GM21390 (cell line): Measurements from ENCODE around the gene NELFCD.
"Not testable (repeated sequence)": the region's sequence is repeated elsewhere in the genome, so short reads cannot be mapped to it uniquely, and the experiment has no call there.

Experiments
- ATAC-seq: cut with Tn5 transposase; IDR thresholded peaks from one replicate; pipeline ENCODE4 v1.9.1; 2021; ENCODE audit not compliant: unreplicated experiment

Gene NELFCD

GRCh38 chr20:58971429-58971828, 9.6 kb upstream of the NELFCD start:
- no peak for ATAC-seq

- no peak for ATAC-seq
These were observed 7.9 kb upstream of the NELFCD start for GRCh38 chr20:58973179-58973578.

GRCh38 chr20:58973866-58974265, 7.2 kb upstream of the NELFCD start:
- no peak for ATAC-seq

DNA sequence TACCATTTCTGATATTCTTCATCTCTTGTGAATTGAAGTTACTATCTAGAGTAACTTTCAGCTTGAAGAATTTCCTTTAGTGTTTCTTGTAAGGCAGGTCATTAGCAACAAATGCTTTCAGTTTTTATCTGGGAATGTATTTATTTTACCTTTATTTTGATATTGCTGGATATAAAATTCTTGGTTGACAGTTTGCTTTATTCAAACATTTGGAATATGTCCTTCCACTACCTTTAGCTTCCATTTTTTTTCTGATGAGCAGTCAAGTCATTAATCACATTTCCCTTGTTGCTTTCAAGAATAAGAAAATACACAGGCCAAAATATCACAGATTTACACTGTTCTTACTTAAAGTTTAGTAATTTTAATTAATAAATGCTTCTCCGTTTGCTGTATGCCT, 5.7 kb upstream of the NELFCD start:
- ATAC-seq, result no peak

DNA sequence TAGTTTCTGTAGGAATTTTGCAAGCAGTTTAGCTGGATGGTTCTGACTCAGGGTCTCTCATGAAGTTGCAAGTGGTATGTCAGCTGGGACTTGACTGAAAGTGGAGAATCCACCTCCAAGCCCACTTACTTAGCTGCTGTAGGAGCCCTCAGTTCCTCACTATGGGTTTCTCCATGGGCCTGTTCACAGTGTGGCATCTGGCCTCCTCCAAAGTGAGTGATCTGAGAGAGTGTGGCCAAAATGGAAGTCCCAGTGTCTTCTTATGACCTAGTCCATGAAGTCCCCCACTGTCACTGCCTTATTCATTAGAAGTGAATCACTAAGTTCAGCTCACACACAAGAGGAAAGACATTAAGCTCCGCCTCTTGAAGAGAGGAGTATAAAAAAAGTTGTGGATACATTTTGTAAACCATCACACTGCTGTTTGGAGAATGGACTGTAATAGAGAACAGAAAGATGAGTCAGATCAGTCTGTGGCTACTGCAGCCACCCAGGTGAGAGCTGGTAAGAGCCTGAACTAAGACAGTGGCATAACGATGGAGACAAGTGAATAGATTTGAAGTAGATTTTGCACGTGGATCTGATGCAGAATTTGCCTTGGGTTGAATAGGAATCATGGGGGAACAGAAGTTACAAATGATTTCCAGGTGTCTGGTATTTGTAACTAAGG, 4.9 kb upstream of the NELFCD start:
- no peak for ATAC-seq

DNA sequence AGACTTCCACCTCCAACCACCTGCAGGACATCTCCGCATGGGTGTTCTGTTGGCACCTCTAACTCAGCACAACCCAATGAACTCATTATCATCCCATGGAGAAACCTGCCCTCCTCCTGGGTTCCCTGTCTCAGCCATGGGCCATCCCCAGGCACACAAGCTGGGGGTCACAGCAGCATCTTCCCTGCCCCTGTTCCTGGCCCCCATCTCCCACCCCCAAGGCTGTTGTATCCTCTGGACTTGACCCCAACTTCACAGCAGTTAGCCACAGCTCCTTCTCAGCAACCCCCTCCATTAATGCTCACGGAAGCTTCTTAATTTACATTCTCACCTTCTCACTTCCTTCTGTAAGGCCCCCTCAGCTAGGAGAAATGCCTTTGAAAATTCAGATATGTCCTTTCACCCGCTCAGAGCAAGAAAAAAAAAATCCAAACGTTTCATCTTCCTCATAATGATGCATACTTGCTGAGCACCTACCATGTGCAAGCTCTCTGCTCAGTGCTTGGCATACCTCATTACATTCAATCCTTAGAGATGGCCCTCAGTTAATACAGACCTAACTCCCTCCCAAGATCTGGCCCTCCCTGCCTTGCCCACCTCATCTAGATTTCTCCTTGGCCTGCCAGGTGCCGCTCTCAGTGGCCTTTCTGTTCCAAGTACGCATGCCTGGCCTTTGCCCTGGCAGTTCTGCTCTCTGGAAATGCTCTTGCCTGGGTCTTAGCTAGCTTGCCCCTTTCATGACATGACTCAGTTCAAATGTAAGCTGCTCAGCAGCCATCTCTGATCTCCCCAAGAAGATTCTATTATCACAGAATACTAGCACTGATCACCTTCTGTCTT, 2.5 kb upstream of the NELFCD start:
- no peak for ATAC-seq

- no peak for ATAC-seq
These were observed 740 bp downstream of the NELFCD start for GRCh38 chr20:58981628-58982364.

DNA sequence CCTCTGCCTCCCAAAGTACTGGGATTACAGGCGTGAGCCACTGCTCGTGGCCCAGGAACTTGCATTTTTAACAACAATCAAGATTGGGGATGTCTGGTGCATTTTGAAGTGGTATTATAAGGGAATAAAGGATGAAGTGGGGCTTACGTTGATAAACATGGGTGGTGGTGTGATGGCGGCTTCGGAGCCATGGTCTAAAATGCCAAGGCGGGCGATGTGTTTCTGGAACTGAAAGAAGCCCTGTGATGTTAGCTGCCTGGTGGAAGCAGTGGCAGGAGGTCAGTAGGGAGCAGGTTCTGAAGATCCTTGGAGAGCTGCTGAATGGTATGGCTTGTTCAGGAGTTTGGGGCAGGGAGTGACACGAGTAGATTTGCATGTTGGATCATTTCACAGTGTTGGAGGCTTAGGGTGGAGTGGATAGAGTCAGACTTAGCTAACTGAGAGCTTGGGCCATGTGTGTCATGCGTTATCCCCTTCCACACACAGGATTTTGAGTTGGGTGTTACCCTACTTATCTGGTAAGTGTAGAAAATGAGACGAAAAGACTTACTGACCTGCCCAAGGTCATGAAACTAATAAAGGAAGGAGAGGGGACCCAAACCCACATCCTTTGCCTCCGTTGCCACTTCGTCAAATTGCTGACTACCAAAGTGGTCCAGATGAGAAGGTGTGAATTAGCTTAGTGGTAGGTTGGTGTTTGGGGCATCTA, 1.5 kb downstream of the NELFCD start:
- ATAC-seq, result no peak

- not testable (repeated sequence) for ATAC-seq
These were observed 2.0 kb downstream of the NELFCD start for GRCh38 chr20:58983115-58983468.

- ATAC-seq, result no peak
These were observed 3.6 kb downstream of the NELFCD start for GRCh38 chr20:58984691-58985090.

GRCh38 chr20:58985656-58986055, 4.6 kb downstream of the NELFCD start:
- no peak for ATAC-seq

DNA sequence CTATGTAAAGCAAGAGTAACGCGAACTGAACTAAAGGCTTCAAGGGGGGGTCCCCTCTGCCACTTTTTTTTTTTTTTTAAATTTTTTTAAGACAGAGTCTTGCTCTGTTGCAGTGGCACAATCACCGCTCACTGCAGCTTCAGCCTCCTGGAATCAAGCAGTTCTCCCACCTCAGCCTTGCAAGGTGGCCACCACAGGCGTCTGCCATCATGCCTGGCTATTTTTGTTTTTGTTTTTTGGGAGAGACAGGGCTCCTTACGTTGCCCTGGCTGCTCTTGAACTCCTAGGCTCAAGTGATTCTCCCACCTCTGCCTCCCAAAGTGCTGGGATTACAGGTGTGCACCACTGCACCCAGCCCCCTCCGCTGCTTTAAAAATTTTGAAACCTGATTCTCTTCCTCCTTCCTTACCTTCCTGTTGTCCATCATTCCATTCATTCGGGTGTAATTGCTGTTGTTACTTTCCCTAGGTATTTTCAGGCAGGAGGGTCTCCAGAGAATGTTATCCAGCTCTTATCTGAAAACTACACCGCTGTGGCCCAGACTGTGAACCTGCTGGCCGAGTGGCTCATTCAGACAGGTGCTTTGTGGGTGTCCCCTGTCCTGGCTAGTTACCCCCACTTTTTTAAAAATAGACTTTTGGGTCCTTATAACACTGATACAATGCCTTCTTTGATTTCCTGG, 5.4 kb downstream of the NELFCD start:
- ATAC-seq, result no peak

DNA sequence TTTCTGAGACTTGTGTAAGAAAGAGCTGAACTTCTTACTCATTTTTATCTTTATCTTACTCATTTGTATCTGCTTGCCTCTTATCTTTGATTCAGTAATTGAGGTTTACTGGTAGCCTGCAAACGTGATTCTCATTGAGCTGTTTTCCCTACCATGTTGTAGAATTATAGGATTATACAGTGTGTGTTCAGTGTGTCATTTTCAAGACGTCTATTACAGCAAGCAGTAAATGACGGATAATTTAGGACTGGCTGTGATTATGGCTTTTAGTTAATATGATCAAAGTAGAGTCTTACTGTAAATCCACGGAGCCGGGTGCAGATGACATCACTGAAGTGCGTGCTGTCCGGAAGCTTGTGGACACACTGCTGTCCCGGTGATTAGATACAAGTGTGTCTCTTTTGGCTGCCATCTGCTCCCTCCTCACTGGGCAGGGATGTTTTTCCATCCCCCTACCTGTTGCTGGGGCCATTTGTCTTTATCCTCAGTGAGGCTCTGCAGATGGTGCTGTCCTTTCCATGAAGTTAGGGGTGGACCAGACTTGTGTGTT, 6.0 kb downstream of the NELFCD start:
- ATAC-seq, result no peak

DNA sequence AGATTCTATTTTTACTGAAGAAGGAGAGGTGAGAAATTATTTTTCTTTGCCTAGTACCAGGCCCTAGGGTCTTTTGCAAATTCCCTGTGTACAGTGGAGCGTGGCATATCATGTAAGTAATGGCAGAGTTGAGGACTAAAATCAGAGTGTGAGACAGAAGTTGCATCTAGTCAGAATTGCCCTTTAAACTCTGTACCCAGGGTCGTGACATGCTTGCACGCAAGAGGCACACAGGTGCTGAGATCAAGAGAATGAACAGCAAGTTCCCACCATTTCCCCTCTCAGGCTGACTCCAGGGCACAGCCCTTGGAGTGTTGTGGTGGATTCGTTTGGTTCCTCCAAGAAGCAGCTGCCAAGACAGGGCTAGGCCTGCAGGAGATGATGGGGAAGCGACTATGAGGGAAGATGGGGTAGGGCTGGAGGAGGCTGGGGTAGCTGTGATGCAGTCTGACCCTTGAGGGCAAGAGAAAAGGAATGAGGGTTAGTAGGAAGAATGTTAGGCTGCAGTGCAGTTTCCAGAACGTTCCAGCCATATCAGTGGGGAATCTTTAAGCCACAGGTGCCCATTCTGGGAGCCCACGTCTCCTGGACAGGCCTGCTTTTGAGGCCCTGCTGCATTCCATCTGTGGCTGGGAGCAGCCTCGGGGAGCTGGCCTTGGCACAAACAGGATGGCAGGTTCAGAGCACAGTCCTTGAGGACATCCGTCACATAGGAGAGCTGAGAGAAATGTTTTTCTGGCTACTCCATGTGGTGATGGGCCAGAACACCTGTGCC, 6.9 kb downstream of the NELFCD start:
- ATAC-seq, result no peak

DNA sequence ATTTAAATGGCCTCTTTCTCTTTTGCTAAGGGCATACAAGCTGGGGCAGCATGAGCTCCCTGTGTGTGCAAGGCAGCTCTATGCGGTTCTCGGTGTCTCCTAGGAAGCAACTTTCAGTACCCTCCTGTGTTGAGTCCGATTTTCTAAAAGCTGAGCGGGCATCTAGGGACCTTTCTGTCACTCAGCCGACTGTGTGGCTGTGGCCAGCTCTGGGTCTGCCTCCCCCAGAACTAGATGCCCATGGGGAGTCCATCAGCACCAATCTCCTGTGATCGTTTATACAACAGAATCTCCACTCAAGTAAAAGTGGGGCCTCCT, 7.5 kb downstream of the NELFCD start:
- ATAC-seq, result no peak

- no peak for ATAC-seq
These were observed 8.1 kb downstream of the NELFCD start for GRCh38 chr20:58989196-58989595.

DNA sequence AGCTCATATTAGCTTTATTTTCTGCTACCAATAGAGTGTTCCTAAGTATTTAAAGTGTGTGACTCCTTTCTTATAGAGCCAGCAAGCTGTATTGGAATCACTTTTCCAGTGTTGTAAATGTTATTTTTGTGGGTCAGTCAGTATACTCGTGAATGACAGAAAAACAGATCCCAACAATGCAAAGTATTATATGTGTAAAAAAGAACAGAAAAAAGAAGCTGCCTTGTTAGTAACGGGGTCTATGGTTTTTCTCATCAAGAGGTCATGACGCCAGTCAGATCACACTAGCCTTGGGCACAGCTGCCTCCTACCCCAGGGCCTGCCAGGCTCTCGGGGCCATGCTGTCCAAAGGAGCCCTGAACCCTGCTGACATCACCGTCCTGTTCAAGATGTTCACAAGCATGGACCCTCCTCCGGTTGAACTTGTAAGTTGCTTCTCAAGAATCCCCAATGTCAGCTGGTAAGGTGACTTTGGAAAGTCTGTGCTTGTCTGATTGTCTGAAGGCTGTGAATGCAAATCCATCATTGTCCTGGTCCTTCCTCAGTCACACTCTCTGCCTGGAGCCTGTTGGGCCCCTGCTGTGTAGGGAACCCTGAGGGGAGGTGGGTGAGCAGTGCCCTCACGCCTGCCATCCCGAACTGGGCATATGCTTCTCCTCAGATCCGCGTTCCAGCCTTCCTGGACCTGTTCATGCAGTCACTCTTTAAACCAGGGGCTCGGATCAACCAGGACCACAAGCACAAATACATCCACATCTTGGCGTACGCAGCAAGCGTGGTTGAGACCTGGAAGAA, 9.8 kb downstream of the NELFCD start:
- ATAC-seq, result no peak

DNA sequence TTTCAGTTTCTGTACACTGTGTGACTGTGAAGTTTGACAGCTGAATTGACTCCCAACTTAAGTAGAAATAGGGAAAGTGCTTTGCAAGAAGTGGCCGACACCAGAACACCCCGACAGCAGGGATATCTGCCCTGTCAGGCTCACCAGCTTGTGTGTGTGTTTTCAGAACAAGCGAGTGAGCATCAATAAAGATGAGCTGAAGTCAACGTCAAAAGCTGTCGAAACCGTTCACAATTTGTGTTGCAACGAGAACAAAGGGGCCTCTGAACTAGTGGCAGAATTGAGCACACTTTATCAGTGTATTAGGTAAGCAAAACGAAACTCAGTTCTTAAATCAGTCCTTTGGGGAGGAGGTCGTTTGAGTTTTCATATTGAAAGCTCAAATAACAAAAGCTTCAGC, 10.7 kb downstream of the NELFCD start:
- no peak for ATAC-seq

DNA sequence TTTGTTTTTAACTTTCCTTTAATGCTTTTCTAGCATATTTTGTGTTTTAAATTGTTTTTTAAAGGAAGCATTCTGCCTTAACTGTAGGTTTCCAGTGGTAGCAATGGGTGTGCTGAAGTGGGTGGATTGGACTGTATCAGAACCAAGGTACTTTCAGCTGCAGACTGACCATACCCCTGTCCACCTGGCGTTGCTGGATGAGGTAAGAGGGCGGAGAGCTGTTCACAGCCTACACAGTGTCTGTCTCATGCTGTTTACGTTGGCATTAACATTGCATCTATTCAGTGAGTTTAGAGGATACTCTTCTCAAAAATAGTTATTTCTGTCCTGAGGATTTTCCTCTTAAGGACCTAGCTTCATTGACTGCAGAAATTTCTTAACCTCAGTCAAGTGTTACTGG, 11.9 kb downstream of the NELFCD start:
- ATAC-seq, result no peak
